Hepatocyte (in vitro differentiated cells): Measurements from ENCODE around the gene TBC1D32. TPM values are rescaled to one million over a fixed set of nuclear protein-coding genes. Genes with fewer than 3 reads are reported as not detected.
A peak's percentile ranks its signal among the peaks of the same experiment; 100 is the strongest.

Experiments used
- DNase-seq: peaks from one replicate; pipeline ENCODE4 v3.0.0-alpha.2; 2016; ENCODE audit warnings: low spot score
- H2AFZ ChIP-seq: fragments of 200-600 bp; sonication (generic); 2 replicates; pipeline ENCODE4 v1.6.0; 2016; ENCODE audit warnings: antibody characterized with exemption, mild to moderate bottlenecking
- H3K27ac ChIP-seq: fragments of 200-600 bp; sonication (generic); 2 replicates; pipeline ENCODE4 v1.5.1; 2016; ENCODE audit warnings: mild to moderate bottlenecking
- H3K27me3 ChIP-seq: fragments of 200-600 bp; sonication (generic); 2 replicates; pipeline ENCODE4 v1.6.1; 2016
- H3K36me3 ChIP-seq: fragments of 200-600 bp; sonication (generic); replicated peaks from 2 replicates; pipeline ENCODE4 v1.5.1; 2016; ENCODE audit warnings: low read depth; ENCODE audit not compliant: insufficient read depth
- H3K4me1 ChIP-seq: fragments of 200-600 bp; sonication (generic); 2 replicates; pipeline ENCODE4 v1.5.1; 2016; ENCODE audit warnings: mild to moderate bottlenecking, moderate library complexity; ENCODE audit not compliant: insufficient read depth
- H3K4me2 ChIP-seq: fragments of 200-600 bp; sonication (generic); 2 replicates; pipeline ENCODE4 v1.6.0; 2016
- H3K4me3 ChIP-seq: fragments of 200-600 bp; sonication (generic); 2 replicates; pipeline ENCODE4 v1.5.1; 2016; ENCODE audit warnings: mild to moderate bottlenecking
- H3K79me2 ChIP-seq: fragments of 200-600 bp; sonication (generic); 2 replicates; pipeline ENCODE4 v1.6.0; 2017; ENCODE audit warnings: mild to moderate bottlenecking
- H3K9me2 ChIP-seq: fragments of 200-600 bp; sonication (generic); replicated peaks from 2 replicates; pipeline ENCODE4 v1.6.0; 2017; ENCODE audit warnings: mild to moderate bottlenecking; ENCODE audit not compliant: insufficient read depth
- H3K9me3 ChIP-seq: fragments of 200-600 bp; sonication (generic); 2 replicates; pipeline ENCODE4 v1.5.1; 2016; ENCODE audit warnings: low read depth, mild to moderate bottlenecking
- H4K20me1 ChIP-seq: fragments of 200-600 bp; sonication (generic); 2 replicates; pipeline ENCODE4 v1.6.0; 2016; ENCODE audit warnings: mild to moderate bottlenecking; ENCODE audit not compliant: insufficient read depth, poor library complexity, severe bottlenecking
- CTCF ChIP-seq: fragments of 200-600 bp; sonication (generic); IDR thresholded peaks from 2 replicates; pipeline ENCODE4 v1.5.1; 2016; ENCODE audit warnings: antibody characterized with exemption, mild to moderate bottlenecking; ENCODE audit not compliant: poor library complexity
- EZH2 ChIP-seq: fragments of 200-600 bp; sonication (generic); IDR thresholded peaks from 2 replicates; pipeline ENCODE4 v1.6.1; 2016; ENCODE audit warnings: antibody characterized with exemption, mild to moderate bottlenecking, borderline replicate concordance
- EZH2phosphoT487 ChIP-seq: fragments of 200-600 bp; sonication (generic); IDR thresholded peaks from one replicate; pipeline ENCODE4 v1.6.1; 2018; ENCODE audit warnings: antibody characterized with exemption, mild to moderate bottlenecking, low read depth, moderate library complexity; ENCODE audit not compliant: unreplicated experiment, severe bottlenecking
- WGBS: methylation state at CpG from one replicate; pipeline ENCODE4 v1.1.6; 2016; ENCODE audit warnings: low lambda C conversion rate; ENCODE audit errors: missing lambda C conversion rate; 5-methylcytosine and 5-hydroxymethylcytosine counted together
- polyA plus RNA-seq: library from polyadenylated mRNA; unstranded; fragments of >200 nt; fragmentation: Nextera tagmentation; extraction: Ambion mirVana; gene quantifications from 2 replicates; pipeline ENCODE4 v1.2.1, GENCODE V29; 2016
- total RNA-seq: library from RNA; depleted of rRNA; stranded (reverse); fragments of >200 nt; gene quantifications from 2 replicates; pipeline ENCODE4 v1.2.3, GENCODE V29; 2014

TBC1D32 gene
- total and polyA plus RNA-seq, 2 experiments from 2014 or later = 3.7 to 9.9 TPM

GRCh38 chr6:121347484-121347883 lies 13.2 kb upstream of the TBC1D32 start:
- peak overlapping the region; percentile 18 for H2AFZ ChIP-seq
- H3K4me3 ChIP-seq = no peak overlapping the region
- no peaks in the 10 kb centered on the region for H3K27me3 ChIP-seq
- 61% methylated on average over 3 of the region's 3 CpGs for WGBS
- H3K4me1 ChIP-seq = peaks cover 9% of the 10 kb centered on the region
- no peaks in the 10 kb centered on the region for H3K9me3 ChIP-seq
- H3K4me2 ChIP-seq = peak overlapping the region; percentile 57
- no peaks in the 10 kb centered on the region for H4K20me1 ChIP-seq
- peak overlapping the region; percentile 32 for H3K27ac ChIP-seq
- DNase-seq = no peak
- H3K79me2 ChIP-seq = no peaks in the 10 kb centered on the region
- TF ChIP-seq EZH2phosphoT487 (no peak), CTCF (no peak), EZH2 (no peak)
- H3K9me2 ChIP-seq = no peaks in the 10 kb centered on the region
- no peaks in the 10 kb centered on the region for H3K36me3 ChIP-seq

DNA sequence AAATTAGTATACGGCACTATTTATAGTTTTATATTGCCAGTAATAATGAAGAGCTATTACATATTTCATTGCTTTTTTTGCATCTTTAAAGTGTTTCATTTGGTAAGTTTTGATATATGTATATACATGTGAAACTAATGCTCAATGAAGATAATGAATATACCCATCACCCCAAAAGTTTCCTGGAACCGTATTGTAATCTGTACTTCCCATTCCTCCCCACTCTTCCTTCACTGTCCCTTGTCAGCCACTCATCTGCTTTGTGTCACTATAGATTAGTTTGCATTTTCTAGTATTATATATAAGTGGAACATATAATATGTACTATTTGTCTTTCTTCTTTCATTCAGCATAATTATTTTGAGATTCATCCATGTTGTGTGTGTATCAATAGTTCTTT lies 10.3 kb upstream of the TBC1D32 start:
- TF ChIP-seq EZH2phosphoT487 = no peak
- TF ChIP-seq EZH2 = no peak
- TF ChIP-seq CTCF = no peak
- WGBS = 84% methylated on average over 2 of the region's 2 CpGs

DNA sequence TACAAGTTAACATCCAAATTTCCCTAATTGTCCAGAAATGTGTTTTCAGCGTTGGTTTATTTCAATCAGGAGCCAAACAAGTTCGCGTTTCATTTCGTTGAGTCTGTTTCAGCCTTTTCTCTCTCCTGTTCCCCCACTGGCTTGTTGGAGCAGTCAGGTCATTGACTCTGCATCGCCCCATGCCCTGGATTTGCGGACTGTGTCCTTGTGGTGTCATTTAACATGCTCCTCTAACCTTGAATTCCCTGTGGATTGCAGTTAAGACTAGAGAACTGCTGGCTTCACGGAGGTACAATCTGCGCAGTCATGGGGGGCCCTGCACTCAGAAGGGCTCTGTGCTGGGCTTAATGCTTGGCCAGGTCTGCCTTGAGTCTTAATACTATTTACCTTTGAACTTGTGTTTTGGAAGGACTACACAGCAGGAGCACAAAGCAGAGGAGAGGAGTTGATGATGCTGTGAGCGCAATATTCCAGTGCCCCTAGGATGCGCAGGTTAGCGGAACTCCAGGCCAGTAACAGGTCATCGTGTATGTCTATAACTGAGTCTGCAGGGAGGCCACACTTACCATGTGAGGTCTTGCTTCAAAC lies 5.5 kb upstream of the TBC1D32 start:
- Histone ChIP-seq H3K36me3 (no peaks in the 10 kb centered on the region), H2AFZ (no peak overlapping the region), H3K27ac (no peak overlapping the region), H3K9me2 (no peaks in the 10 kb centered on the region), H3K9me3 (no peaks in the 10 kb centered on the region), H3K79me2 (no peaks in the 10 kb centered on the region), H4K20me1 (no peaks in the 10 kb centered on the region), H3K4me3 (no peak overlapping the region), H3K27me3 (no peaks in the 10 kb centered on the region), H3K4me1 (no peaks in the 10 kb centered on the region), H3K4me2 (no peak overlapping the region)
- DNase-seq = no peak
- 95% methylated on average over 12 of the region's 12 CpGs for WGBS
- TF ChIP-seq EZH2 (no peak), EZH2phosphoT487 (no peak), CTCF (no peak)

More for the DNA sequence above, 10.3 kb upstream of the TBC1D32 start:
- Histone ChIP-seq H3K4me1 (peaks cover 9% of the 10 kb centered on the region), H4K20me1 (no peaks in the 10 kb centered on the region), H3K27ac (no peak overlapping the region), H3K9me2 (no peaks in the 10 kb centered on the region), H3K4me2 (no peak overlapping the region), H3K27me3 (no peaks in the 10 kb centered on the region), H3K9me3 (no peaks in the 10 kb centered on the region), H3K36me3 (no peaks in the 10 kb centered on the region), H3K4me3 (no peak overlapping the region), H2AFZ (no peak overlapping the region), H3K79me2 (no peaks in the 10 kb centered on the region)
- DNase-seq = no peak

DNA sequence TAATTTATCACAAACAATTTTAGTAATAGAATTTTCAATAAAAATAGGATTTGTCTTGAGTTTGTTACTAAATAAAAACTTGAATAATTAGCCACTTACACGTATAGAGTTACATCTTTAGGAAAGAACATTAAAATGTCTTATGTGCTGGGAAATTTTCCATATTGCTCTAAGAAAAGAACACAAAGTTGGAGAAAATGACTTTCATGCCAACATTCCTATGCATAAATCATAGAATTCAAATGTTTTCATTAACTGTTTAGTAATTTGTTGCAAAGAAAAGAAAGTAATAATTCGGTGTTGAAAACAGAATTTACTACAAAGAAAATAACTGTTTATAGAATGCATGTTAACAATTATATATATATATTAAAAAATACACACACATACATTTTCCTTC lies 4.7 kb upstream of the TBC1D32 start:
- Histone ChIP-seq H3K4me3 (no peak overlapping the region), H3K36me3 (no peaks in the 10 kb centered on the region), H3K79me2 (peaks cover under 1% of the 10 kb centered on the region), H3K9me3 (no peaks in the 10 kb centered on the region), H3K27me3 (no peaks in the 10 kb centered on the region), H3K4me1 (no peaks in the 10 kb centered on the region), H4K20me1 (no peaks in the 10 kb centered on the region), H3K27ac (peak overlapping the region; percentile 21), H3K4me2 (no peak overlapping the region), H2AFZ (no peak overlapping the region), H3K9me2 (no peaks in the 10 kb centered on the region)
- TF ChIP-seq EZH2 (no peak), EZH2phosphoT487 (no peak), CTCF (no peak)
- WGBS = 87% methylated on average over 2 of the region's 2 CpGs
- DNase-seq = no peak
